GM19035 (cell line): ENCODE measurements around the gene ASB9.
"Not testable (repeated sequence)": the region's sequence is repeated elsewhere in the genome, so short reads cannot be mapped to it uniquely, and the experiment has no call there.

Experiments
- ATAC-seq: cut with Tn5 transposase; IDR thresholded peaks from one replicate; pipeline ENCODE4 v1.9.1; 2021; ENCODE audit not compliant: unreplicated experiment

The ASB9 gene

DNA sequence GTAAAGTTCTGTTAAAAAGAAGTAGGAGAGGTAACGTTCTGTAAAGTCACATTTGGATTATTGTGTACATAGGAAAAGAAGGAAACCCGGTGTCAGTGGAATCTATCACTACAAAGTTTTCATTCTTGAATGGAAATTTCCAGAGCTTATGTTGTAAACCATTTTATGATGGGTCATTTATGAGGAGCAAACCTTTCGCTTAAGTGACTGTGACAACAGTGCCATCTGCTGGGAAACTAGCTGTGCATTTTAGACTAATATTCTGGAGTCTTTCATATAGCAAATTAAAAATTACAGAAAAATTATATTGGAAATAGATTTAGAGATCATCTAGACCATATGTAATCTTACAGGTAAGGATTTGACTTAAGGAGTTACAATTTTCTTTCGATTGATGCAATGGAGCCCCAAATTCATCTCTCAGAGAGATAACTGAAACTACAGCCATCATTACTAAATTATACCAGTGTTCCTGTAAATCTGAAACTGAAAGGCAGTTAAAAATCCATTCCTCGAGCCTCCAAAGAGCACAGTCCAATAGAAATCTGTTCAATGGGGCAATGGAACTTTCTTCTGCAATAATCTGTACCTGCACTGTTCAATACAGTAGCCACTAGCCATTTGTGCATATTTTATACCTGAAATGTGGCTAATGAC is 26.9 kb downstream of the ASB9 start:
- ATAC-seq, result no peak

DNA sequence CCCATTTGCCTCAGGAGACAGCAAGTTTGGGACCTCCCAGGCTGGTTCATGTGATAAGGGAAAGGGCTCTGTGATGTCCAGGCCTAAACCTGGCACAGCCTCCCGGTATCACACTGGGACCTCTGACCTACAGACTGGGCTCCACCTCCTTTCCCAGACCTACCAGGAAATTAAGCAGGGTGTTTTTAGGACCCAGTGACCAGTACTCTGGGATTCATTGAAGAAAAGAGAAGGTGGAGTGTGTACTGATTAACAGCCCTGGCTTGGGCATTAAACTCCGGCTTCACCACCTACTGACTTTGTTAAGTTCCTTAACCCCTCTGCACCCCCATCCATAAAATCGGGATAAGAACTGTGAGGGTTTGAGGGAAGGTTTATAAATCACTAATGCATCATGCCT is 28.6 kb downstream of the ASB9 start:
- ATAC-seq, result no peak

DNA sequence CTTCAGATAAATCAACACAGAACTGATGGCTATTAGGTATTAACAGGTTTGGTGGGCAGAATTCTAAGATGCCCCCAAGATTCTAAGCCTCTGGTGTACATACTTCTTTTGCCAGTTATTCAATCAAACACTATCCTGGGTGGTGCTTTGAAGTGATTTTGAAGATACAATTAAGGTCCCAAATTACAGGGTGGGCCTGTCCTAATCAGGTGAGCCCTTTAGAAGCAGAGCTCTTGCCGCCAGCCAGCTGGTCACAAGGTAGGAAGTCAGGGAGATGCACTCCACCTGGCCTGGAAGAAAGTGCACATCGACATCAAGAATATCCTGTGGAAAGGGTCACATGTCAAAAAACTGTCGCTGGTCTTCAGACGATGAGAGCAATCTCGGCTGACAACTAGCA is 29.5 kb downstream of the ASB9 start:
- ATAC-seq, result no peak

DNA sequence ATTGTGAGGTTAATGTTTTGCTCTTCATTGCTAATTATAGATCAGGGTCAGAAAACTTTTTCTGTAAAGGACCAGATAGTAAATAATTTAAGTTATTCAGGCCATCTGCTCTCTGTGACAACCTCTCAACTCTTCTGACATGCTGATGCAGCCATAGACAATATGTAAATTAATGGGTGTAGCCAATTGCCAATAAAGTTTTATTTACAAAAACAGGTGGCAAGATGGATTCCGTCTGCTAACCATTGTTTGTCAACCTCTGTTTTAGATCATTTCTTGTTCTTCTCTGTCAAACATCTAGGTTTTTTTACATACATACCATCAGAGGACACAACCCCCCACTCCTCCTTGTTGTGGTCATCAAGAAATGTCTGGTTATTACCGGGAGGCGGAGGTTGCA is 33.7 kb downstream of the ASB9 start:
- no peak for ATAC-seq

DNA sequence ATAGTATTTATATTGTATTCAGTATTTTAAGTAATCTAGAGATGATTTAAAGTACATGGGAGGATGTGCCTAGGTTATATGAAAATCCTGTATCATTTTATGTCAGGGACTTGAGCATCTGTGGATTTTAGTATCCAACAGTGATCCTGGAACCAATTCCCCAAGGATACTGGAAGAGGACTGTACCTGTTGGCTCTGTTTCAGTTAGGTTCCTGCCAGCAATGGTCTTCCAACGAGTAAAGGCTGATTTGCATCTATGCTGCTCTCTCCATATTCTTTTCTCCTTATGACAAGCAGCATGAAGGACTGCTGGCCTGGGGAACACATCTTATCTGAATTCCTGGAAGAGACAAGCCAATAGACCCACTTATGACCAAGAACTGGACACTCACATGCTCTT is 34.9 kb downstream of the ASB9 start:
- ATAC-seq, result no peak

DNA sequence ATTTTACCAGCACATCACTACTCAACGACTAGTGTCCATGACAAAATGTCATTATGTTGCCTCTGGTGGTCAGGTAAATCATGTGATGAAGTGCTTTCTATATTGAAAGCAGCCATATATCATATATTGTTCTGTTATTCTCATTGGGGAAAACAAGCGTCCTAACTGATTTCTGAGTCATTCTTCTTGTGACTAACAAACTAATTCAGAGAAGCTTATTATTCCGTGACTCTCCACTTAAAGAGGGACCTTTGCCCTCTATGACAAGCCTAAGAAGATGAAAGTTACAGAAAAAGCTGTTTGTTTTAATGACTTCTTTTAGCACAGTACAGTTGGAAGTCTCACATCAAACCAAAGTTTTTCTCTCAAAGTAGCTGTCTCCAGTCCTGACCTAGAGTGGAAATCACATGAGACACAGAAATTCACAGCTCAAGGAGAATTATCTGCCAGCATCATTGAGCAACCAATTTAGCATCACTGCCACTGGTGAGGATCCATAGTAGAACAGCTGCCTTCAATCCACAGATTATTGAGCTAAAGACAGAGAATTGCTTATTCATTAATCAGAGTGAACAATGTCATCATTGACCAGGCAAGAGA is 36.4 kb downstream of the ASB9 start:
- ATAC-seq, result no peak

DNA sequence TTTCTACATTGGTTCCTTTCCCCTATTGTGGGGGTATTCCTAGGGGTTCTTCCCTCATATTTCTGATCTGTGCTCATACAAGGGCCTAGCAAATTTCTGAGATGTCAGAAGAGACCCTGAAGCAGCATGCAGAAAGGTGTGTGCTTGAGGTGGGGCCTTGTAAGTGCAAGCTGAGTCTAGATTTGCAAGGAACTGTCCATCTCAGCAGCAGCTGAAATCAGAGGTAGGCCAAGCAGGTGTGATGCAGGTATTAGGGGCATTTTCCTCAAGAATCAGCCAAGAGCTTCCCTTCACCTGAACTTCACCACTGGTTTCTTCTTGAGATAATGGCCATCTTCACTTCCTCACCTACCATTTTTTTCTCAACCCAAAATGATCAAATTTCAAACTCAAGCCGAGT is 45.1 kb downstream of the ASB9 start:
- no peak for ATAC-seq

DNA sequence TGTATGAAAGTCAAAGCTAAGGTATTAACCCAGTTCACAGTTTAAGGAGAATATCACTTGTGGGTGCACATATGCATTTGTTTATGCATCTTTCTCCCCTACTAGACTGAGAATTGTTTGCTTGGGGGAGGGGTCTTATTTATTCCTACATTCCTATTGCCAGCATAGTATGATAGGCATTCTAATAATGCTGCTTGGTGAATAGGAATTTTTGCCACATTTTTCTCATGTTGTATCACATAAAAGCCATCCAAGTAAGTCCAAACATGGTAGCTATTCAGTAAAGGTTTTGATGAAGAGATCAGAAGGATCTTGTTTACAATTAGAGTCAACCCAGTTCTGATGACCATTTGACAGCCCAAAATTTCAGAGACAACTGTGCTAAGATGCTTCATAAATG is 48.6 kb downstream of the ASB9 start:
- ATAC-seq, result no peak

DNA sequence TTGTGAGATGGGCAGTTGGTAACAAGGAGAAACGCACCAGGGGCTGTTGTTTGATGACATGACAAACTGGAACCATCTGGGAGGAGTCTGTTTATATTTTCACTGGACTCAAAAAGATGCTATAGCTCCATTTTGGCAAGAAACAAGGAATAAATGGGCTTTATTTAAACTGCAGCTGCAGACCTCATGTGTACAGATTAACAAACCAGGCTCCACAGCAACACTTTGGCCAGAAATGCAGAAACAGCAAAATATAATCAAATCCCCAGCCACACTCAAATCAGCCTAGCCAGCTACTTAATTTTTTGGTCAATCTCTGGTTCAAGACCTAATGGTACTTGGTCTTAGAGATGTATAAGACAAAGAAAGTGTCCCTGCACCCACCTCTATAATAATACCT is 52.7 kb downstream of the ASB9 start:
- ATAC-seq, result no peak

DNA sequence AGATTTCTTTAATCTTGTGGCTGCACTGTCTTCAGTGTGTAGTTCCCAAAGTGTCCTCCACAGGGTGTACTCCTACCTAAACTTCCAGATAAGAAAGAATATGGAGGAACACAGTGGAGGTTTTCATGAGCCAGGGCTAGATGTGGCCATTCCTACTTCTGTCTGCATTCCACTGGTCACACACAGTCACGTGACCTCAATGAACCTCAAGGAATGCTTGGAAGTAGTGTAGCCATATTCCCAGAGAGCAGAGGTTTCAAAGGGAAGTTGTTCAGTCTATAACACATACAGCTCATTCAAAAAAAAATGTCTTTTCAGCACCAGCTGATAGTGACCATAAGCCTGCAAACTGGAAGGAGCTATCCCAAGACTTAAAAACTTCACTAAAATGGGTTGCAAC is 53.6 kb downstream of the ASB9 start:
- ATAC-seq, result no peak

DNA sequence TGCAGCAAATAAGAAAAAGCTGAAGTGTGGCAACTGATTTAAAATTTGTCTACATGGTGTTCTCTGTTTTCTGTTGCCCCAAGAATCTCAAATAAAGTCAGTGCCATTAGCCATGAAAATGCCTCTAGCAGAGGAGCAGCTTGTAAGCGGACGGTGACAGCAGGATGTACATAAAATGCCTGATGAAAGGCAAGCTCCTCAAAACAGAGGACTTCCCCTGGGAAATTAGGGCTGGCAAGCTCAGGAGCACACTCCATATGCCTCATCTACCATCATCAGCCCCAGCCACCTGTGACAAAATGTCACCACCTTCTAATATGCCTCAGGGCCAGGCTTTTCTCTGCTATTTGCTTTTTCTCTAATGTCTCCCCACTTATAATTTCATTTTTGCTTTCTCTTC is 54.5 kb downstream of the ASB9 start:
- no peak for ATAC-seq

DNA sequence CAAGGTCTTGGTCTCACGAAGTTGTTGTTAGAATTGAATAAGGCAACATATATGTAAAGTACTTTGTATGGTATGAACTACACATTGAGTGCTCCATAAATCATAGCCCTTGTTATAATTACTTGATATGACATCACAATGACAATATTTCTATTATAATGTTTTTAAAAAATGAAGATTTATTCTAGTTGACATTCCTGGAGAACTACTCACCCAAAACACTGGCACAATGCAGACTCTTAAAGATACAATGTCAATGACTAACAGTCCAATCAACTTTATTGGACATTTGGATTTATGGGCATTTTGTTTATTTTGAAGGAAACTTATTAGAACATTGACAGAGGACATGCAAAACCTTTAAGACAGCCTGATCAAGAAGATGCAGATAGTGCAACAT is 55.3 kb downstream of the ASB9 start:
- no peak for ATAC-seq

DNA sequence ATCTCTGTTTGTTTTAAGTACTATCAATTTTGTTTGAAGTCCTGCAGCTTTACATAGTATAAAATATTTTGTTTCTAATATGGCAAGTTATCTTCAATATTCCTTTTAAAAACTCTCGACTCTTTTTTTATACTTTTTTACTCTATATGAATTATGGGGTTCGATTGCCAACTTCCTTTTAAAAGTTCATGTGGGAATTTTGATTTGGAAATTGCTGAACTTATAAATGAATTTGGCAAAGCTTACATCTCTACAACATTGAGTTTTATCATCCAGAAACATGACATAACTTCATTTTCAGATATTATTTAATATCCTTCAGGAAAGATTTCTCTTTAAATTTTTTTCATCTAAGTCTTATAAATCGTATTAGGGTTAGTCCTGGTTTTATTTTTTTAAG is 60.8 kb downstream of the ASB9 start:
- ATAC-seq, result no peak

DNA sequence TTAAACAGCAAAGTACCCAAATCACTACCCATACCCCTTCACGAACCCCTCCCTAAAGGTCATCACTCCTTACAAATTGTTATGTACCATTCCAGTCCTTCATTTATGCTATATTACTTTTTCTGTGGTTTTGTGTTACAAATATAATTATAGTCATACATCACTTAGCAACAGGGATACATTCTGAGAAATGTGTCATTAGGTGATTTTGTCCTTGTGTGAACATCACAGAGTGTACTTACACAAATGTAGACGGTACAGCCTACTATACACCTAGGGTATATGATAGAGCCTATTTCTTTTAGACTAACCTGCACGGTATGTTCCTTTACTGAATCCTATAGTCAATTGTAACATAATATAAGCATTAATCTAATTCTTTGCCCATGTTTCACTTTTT is 61.9 kb downstream of the ASB9 start:
- no peak for ATAC-seq

DNA sequence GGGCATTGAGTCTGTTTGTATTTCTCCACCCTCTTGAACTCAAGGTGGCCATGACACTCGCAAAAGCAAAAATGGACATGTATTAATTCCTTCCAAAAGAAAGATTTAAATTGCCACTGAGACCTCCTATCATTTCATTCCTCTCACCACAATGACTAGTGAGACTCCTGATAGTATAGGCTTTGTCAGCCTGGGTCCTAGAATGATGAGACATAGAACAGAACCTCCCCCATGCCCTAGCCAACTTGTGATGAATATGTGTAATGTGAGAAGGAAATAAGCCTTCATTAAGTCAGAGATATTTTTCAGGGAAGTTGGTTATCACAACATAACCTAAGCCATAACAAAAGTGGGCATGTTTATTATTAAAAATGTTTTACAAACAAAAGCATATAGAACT is 62.5 kb downstream of the ASB9 start:
- ATAC-seq, result no peak

DNA sequence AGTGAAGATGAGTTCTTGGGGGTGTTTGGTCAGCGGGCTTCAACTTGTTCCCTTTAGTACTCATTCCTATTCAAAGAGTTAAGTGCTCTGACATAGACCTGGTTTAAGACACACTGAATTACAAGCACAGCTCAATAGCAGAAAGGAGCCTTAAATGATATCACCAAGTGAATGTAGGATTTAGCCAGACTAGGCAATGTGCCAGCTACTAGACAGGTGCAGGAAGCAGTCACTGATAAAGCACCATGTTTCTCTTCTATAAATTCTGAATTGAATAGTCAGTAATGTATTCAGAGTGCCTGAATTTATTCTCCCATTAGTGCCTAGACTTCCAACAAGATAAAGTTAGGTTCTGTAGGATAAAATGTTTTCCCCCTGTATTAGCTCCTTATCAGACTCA is 63.6 kb downstream of the ASB9 start:
- no peak for ATAC-seq

DNA sequence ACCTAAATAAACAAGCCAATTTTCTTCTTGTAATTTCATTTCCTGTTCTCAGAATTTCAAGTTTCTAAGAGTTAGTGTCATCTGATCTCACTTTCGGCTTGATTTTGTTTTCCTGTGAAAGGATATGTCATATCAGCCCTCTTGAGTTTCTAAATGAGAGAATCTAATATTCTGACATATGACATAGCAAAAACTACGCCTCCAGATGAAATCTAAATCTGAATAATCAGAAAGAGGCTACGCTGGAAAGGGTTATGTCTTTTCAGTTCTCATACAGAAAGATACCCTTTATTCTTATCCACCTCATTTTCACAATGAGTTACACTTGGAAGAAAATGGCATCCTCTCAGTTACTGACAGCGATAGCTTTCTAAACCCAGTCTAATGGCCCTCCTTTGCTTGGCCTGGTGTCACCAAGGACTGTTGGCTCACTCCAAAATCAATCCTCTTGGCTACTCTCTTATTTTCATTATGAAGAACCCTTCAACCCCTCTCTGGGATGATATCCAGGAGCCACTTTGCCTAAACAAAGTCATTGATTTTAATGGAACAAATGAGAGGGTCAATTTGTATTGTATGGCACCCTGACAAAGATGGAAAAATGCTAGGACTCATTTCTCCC is 65.6 kb downstream of the ASB9 start:
- ATAC-seq, result peak; percentile 77

DNA sequence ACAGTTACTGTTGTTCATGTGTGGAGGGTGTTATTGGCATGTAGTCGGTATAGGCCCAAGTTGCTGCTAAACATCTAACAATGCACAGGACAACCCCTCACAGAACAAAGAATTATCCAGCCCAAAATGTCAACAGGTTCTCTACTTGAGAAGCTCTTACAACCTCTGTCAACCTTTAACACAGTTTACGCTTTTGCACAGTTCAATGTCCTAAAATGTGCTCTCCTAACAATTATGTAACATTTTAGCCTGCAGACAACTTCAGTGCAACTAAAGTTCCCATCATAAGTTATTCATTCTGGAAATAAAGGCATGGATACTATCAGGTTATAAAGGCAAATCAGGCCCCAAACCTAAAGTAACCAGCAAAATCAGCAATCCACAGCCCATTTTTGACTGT is 66.2 kb downstream of the ASB9 start:
- ATAC-seq, result no peak

DNA sequence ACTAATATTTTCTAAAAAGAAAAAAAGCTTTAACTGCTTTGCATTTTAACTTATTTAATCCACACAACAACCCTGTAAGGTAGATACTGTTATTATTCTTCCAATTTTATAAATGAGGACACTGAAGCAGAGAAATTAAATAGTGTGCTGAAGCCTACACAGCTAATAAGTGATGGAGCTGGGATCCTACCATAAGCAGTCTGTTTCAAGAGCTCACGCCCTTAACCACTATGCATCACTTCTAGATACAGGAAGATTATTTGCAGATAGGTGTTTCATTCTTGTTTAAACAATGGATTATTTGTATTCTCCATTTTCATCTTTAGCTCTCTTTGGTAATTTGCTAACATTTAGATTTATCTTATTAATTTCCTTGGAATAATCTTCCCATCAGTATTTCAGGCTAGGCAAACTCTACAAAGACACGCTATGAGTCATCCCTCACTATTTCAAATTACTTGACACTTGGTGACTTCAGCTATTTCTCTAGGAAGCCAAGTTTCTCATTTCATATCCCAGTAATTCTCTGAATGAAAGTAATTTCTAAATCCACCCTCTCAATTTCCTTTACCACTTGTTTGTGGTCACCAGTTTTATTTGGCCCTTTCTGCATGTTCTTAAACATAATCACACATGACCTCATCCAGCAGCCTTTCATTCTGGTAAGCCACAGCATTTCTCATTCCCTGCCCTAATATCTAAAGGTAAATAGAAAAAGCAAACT is 67.3 kb downstream of the ASB9 start:
- no peak for ATAC-seq

DNA sequence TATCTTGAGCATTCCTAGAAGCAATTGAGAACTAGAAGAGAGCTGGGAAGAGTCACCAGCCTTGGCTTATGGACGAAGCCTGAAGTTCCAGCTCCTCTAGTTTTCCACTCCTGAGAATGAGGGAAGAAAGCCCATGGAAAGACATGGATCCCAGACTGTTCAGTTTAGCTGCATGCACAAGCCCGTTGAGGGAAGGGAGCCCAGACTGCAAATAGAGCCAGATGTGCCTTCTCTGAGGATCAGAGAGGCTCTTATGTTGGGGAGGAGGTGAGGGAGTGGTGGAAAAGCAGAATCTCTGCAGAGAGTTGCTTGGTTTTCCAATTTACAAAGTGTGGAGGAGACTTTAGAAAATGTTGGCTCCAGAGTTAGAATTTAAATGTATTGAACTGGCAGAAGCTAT is 69.0 kb downstream of the ASB9 start:
- no peak for ATAC-seq

DNA sequence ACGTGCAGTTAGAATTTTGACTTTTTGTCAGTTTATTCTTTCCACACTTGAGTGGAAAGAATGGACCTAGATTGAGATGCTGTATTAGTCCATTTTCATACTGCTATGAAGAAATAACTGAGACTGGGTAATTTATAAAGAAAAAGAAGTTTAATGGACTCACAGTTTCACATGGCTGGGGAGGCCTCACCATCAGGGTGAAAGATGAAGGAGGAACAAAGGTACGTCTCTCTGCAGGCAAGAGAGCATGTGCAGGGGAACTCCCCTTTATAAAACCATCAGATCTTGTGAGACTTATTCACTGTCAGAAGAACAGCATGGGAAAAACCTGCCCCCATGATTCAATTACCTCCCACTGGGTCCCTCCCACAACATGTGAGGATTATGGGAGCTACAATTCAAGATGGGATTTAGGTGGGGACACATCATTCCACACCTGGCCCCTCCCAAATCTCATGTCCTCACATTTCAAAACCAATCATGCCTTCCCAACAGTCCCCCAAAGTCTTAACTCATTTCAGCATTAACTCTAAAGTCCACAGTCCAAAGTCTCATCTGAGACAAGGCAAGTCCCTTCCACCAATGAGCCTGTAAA is 71.2 kb downstream of the ASB9 start:
- not testable (repeated sequence) for ATAC-seq

DNA sequence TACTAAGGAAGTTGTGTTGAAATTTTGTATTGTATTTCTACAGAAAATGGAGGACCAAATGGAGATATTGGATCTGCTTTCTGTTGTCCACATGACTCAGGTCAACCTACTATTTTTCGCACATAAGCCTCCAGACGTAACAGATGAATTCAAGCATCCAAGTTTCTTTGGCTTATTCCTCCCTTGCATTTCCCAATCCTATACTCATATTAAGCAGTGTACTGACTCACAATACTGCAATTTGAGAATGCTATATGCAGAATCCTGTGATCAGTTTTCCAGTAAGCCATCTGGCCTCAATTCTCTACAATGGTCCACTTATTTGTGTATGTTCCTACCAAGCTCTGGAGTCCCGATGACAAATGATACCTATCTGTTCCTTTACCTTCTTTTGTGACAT is 75.7 kb downstream of the ASB9 start:
- no peak for ATAC-seq
